Osteoblast (primary cell): ENCODE data around the gene IGFBP2. TPM values are rescaled to one million over a fixed set of nuclear protein-coding genes. Genes with fewer than 3 reads are reported as not detected.

Experiments used
- DNase-seq: peaks from one replicate; pipeline ENCODE4 v3.0.0; 2011; ENCODE audit warnings: low spot score, mixed read lengths; ENCODE audit not compliant: insufficient read length; ENCODE audit errors: missing footprints
- H2AFZ ChIP-seq: 2 replicates; pipeline ENCODE4 v1.6.0; 2011; ENCODE audit warnings: mild to moderate bottlenecking, low read length
- H3K27ac ChIP-seq: 2 replicates; pipeline ENCODE4 v1.5.1; 2011; ENCODE audit warnings: mild to moderate bottlenecking, low read depth, low read length, moderate library complexity
- H3K27me3 ChIP-seq: 2 replicates; pipeline ENCODE4 v1.6.0; 2012; ENCODE audit warnings: mild to moderate bottlenecking, control low read depth, inconsistent platforms, low read length, moderate library complexity; ENCODE audit not compliant: insufficient read depth
- H3K36me3 ChIP-seq: 2 replicates; pipeline ENCODE4 v1.5.1; 2011; ENCODE audit warnings: mild to moderate bottlenecking, low read length, control low read depth, moderate library complexity; ENCODE audit not compliant: insufficient read depth
- H3K4me1 ChIP-seq: 2 replicates; pipeline ENCODE4 v1.5.1; 2011; ENCODE audit warnings: mild to moderate bottlenecking, low read length, control low read depth, moderate library complexity; ENCODE audit not compliant: insufficient read depth
- H3K4me2 ChIP-seq: 2 replicates; pipeline ENCODE4 v1.6.0; 2011; ENCODE audit warnings: mild to moderate bottlenecking, low read length; ENCODE audit not compliant: insufficient read depth
- H3K4me3 ChIP-seq: fragments of 200-600 bp; sonication (generic); 3 replicates; pipeline ENCODE4 v1.5.1; 2012; ENCODE audit warnings: mild to moderate bottlenecking, low read length, inconsistent platforms; ENCODE audit not compliant: insufficient read depth
- H3K79me2 ChIP-seq: 2 replicates; pipeline ENCODE4 v1.6.0; 2012; ENCODE audit warnings: mild to moderate bottlenecking, low read length, control low read depth, inconsistent platforms; ENCODE audit not compliant: insufficient read depth
- H3K9me3 ChIP-seq: 2 replicates; pipeline ENCODE4 v1.5.1; 2011; ENCODE audit warnings: low read depth, low read length, control low read depth
- H4K20me1 ChIP-seq: 2 replicates; pipeline ENCODE4 v1.6.0; 2012; ENCODE audit warnings: mild to moderate bottlenecking, low read length, control low read depth; ENCODE audit not compliant: insufficient read depth
- CTCF ChIP-seq: IDR thresholded peaks from 2 replicates; pipeline ENCODE4 v1.5.1; 2011; ENCODE audit warnings: mild to moderate bottlenecking, low read depth, low read length, moderate library complexity; ENCODE audit errors: extremely low read depth
- total RNA-seq: library from RNA; depleted of rRNA; stranded (reverse); fragments of >200 nt; gene quantifications from 2 replicates; pipeline ENCODE4 v1.2.3, GENCODE V29; 2012

The IGFBP2 gene
- total RNA-seq, 1 donor = 11.2 TPM

DNA sequence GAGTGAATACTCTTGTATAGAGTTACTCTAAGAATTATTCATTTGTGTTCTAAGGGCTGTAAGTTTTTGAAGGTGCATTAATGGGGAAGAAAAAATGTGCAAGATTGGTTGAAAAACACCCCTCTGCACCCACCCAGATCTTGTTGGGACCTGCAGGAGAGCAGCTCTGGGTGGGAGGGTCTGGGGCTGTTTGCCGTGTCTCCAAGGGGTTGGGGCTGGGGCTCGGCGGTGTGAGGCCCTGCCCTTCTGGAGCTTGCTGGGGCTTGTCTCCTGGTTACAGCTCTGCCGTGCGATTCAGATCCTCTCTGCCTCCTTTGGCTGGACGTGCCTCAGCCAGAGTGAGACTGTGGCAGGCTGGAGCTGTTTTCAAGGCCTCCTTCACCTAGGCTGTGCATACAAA is 26.1 kb downstream of the IGFBP2 start:
- peaks cover 15% of the 10 kb centered on the region for H3K36me3 ChIP-seq
- no peak overlapping the region for H3K4me3 ChIP-seq
- H4K20me1 ChIP-seq = peaks cover 4% of the 10 kb centered on the region
- H3K4me1 ChIP-seq = peaks cover 6% of the 10 kb centered on the region
- no peaks in the 10 kb centered on the region for H3K9me3 ChIP-seq
- DNase-seq = peak; percentile 21
- no peaks in the 10 kb centered on the region for H3K27me3 ChIP-seq
- no peak overlapping the region for H2AFZ ChIP-seq
- no peak overlapping the region for H3K27ac ChIP-seq
- H3K79me2 ChIP-seq = peaks cover 18% of the 10 kb centered on the region
- H3K4me2 ChIP-seq = no peak overlapping the region
- TF ChIP-seq CTCF = no peak

DNA sequence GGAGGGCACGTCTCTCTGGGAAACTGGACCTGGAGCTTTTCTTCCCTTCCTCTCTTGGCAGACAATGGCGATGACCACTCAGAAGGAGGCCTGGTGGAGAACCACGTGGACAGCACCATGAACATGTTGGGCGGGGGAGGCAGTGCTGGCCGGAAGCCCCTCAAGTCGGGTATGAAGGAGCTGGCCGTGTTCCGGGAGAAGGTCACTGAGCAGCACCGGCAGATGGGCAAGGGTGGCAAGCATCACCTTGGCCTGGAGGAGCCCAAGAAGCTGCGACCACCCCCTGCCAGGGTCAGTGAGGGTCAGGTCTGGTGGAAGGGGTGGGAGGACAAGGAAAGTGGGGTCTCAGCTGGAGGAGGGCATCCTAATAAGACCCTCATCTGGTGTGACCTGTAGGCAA is 27.3 kb downstream of the IGFBP2 start:
- Histone ChIP-seq H3K27me3 (no peaks in the 10 kb centered on the region), H3K79me2 (peaks cover 14% of the 10 kb centered on the region), H3K4me1 (peaks cover 16% of the 10 kb centered on the region), H3K36me3 (peaks cover 15% of the 10 kb centered on the region), H3K9me3 (no peaks in the 10 kb centered on the region), H2AFZ (no peak overlapping the region), H3K4me2 (no peak overlapping the region), H3K27ac (no peak overlapping the region), H3K4me3 (no peak overlapping the region), H4K20me1 (peaks cover 3% of the 10 kb centered on the region)
- no peak for TF ChIP-seq CTCF
- DNase-seq = peak; percentile 35

DNA sequence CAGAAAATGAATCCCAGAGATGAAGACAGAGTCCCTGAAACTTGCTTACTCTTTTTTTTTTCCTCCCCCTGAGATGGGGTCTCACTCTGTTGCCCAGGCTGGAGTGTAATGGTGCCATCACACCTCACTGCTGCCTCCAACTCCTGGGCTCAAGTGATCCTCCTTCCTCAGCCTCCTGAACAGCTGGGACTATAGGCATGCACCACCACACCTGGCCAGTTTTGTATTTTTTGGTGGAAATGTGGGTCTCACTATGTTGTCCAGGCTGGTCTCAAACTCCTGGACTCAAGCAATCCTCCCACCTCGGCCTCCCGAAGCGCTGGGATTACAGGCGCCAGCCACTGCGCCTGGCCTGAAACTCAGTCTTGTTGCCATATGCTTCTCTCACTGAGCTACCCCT is 27.8 kb downstream of the IGFBP2 start:
- Histone ChIP-seq H3K79me2 (peaks cover 14% of the 10 kb centered on the region), H3K27ac (no peak overlapping the region), H3K4me3 (no peak overlapping the region), H3K4me2 (no peak overlapping the region), H3K27me3 (no peaks in the 10 kb centered on the region), H2AFZ (no peak overlapping the region), H4K20me1 (peaks cover 3% of the 10 kb centered on the region), H3K36me3 (peaks cover 15% of the 10 kb centered on the region), H3K4me1 (peaks cover 17% of the 10 kb centered on the region), H3K9me3 (no peaks in the 10 kb centered on the region)
- TF ChIP-seq CTCF = no peak
- no peak for DNase-seq

DNA sequence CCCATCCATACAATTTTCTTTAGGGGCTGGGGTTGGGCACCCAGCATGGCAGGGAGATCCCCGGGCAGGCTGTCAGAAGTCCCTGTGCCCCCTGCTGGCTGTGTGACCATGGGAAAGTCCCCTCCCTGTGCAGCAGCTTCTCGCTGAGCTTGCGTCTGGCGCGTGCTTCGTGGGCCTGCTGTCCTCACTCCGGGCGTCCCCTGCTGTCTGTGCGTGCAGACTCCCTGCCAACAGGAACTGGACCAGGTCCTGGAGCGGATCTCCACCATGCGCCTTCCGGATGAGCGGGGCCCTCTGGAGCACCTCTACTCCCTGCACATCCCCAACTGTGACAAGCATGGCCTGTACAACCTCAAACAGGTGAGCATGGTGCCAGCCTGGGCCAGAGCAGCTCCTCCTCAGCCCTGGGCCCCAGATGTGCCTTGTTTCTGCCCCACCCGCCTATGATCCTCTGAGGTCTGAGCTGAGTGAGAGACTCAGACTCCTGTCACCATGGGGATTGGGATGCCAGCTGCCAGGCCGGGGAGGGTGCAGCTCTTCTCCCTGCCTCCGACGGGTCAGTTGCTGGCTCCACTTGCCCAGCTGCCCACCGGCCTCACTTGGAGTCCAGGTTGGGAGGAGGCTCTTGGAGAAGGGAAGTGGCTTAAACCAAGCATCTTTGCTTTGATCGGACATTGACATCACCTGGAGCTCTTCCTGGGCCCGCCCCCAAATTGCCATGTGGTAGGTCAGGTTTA is 28.6 kb downstream of the IGFBP2 start:
- H4K20me1 ChIP-seq = peaks cover 3% of the 10 kb centered on the region

More for the DNA sequence above, 28.6 kb downstream of the IGFBP2 start:
- Histone ChIP-seq H3K4me3 (no peak overlapping the region), H3K36me3 (peaks cover 15% of the 10 kb centered on the region), H2AFZ (no peak overlapping the region), H3K9me3 (no peaks in the 10 kb centered on the region), H3K27ac (no peak overlapping the region), H3K27me3 (no peaks in the 10 kb centered on the region), H3K4me1 (peaks cover 17% of the 10 kb centered on the region), H3K79me2 (peaks cover 9% of the 10 kb centered on the region), H3K4me2 (no peak overlapping the region)
- no peak for TF ChIP-seq CTCF
- peak; percentile 57 for DNase-seq
